Measurements from ENCODE around the gene PRR5. TPM values are rescaled to one million over a fixed set of nuclear protein-coding genes. Genes with fewer than 3 reads are reported as not detected.
A peak's percentile ranks its signal among the peaks of the same experiment; 100 is the strongest.

PRR5 gene
- total and polyA plus RNA-seq, 2 donors (not counting 1 experiment from before 2014, with no cell fraction given) = 18.4 to 36.1 TPM

DNA sequence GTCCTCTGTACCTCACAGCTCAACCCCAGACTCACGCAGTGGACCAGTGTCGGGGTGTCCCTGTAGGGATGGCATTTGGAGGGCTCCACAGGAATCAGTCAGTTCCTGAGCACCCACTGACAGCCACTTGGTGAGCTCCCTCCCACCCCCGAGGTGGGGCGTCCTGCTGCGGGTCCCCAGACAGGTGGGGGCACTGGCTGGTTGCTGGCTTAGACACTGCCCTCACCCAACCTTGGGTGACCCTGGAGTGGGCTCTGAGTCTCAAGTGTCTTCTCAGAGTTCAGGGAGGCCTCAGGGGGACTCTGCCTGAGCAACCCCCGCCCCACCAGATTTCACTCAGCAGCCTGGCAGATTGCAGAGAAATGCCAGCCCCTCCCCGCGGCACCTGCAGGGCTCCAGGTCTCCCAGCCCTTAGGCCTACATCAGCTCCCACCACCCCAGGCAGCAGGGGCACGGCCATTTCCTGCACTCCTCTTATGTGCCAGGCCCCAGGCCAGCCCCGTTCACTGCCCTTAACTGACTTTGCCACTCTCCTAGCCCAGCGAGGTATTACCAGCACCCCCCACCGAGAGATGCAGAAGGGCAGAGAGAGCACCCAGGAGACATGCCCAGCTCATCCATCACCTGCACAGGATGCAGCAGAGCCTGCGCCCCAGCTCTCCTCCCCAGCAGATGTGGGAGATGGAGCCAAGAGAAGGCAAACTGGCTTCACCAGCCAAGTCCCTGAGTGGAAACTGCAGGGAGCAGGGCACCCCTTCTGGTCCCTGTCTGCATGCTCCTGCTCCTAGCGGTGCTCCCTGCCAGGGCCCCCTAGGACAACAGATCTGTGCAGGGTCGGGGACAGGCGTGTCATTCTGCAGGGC lies 2.4 kb downstream of the PRR5 start:
- H3K4me1 Mint-ChIP-seq = peaks cover 18% of the 10 kb centered on the region
- POLR2A ChIA-PET = no interaction called here
- ATAC-seq (ENCODE audit: low read depth) = no peak

More for the DNA sequence above, 2.4 kb downstream of the PRR5 start:
- no peak overlapping the region for H2AFZ ChIP-seq (ENCODE audit: insufficient read depth, low read depth, low read length, poor library complexity, severe bottlenecking)
- H3K9ac ChIP-seq (ENCODE audit: low read length) = no peak overlapping the region
- TF ChIP-seq EZH2 (IDR thresholded peaks at IDR 0.05; ENCODE audit: borderline replicate concordance, insufficient read depth, low read depth, low read length, poor library complexity, severe bottlenecking) (no peak), CTCF (IDR thresholded peaks at IDR 0.05) (no peak)
- H3K4me1 ChIP-seq (ENCODE audit: control insufficient read depth in 2 of 2, insufficient read depth in 2 of 2, low read length in 2 of 2) = peaks cover 17 to 23% of the 10 kb centered on the region in 2 donors
- peaks cover 0 to 5% (median 0%) of the 10 kb centered on the region in 3 donors for H3K9me3 ChIP-seq (ENCODE audit: control extremely low read depth in 1 of 3, control insufficient read depth in 2 of 3, insufficient read depth in 1 of 3, low read length in 2 of 3)
- H3K27me3 ChIP-seq (replicated peaks in 1 of 4; ENCODE audit: control extremely low read depth in 1 of 4, control insufficient read depth in 3 of 4, insufficient read depth in 4 of 4, low read length in 3 of 4) = peaks cover 0 to 4% (median 0%) of the 10 kb centered on the region in 4 experiments
- H4K20me1 ChIP-seq (ENCODE audit: control insufficient read depth, insufficient read depth, low read length, poor library complexity, severe bottlenecking) = peaks cover 13% of the 10 kb centered on the region
- CTCF ChIA-PET = interaction anchor here (1.2 kb wide), 1 partner anchor 30 kb away, joined by 4 read pairs; no protein-coding TSS in a partner anchor
- no peak overlapping the region for H3K4me2 ChIP-seq (replicated peaks; ENCODE audit: low read depth, low read length, poor library complexity, severe bottlenecking)
- no peaks in the 10 kb centered on the region for H3K36me3 ChIP-seq (replicated peaks in 1 of 2; ENCODE audit: control extremely low read depth in 1 of 2, control insufficient read depth in 1 of 2, extremely low read depth in 1 of 2, insufficient read depth in 2 of 2, low read length in 1 of 2)
- peaks cover 45% of the 10 kb centered on the region for H3K79me2 ChIP-seq (ENCODE audit: control insufficient read depth, insufficient read depth, low read length)
- 92% methylated on average over 13 of the region's 16 CpGs for WGBS (ENCODE audit: insufficient coverage)
- Mint-ChIP-seq H3K27me3 (no peaks in the 10 kb centered on the region), H3K27ac (no peak overlapping the region), H3K4me3 (peak overlapping the region; percentile 79), H3K9me3 (ENCODE audit: insufficient read depth) (no peaks in the 10 kb centered on the region)
- H3K27ac ChIP-seq (ENCODE audit: low read length in 2 of 2) = no peak overlapping the region
- intact Hi-C loops (cut with micrococcal nuclease) = loop anchor here (5.0 kb wide), 1 partner anchor 37 kb away; no protein-coding TSS in a partner anchor
- DNase-seq = no peak
- H3K4me3 ChIP-seq (ENCODE audit: control extremely low read depth in 1 of 5, extremely low read depth in 1 of 5, insufficient read depth in 1 of 5, low read depth in 2 of 5, low read length in 4 of 5) = no peak overlapping the region

Measured in B cell (primary cell).